ENCODE measurements around the gene FLOT2.
"Not testable (repeated sequence)": the region's sequence is repeated elsewhere in the genome, so short reads cannot be mapped to it uniquely, and the experiment has no call there.

The FLOT2 gene

GRCh38 chr17:28854457-28855335 lies 42.8 kb downstream of the FLOT2 start, which contains the start of gene ERAL1:
TSS of gene ERAL1 (plus strand) at chr17:28855016. CDS start at chr17:28855035, 19 bp downstream.
- peak; percentile 93 for DNase-seq
- CTCF ChIA-PET = interaction anchor here (1.7 kb wide), 1 partner anchor 91 kb away, joined by 3 read pairs; no protein-coding TSS in a partner anchor
- Mint-ChIP-seq H3K4me1 (peaks cover 28% of the 10 kb centered on the region), H3K4me3 (peak within 1 kb of the TSS; percentile 80), H3K27ac (peak within 1 kb of the TSS; percentile 77), H3K9me3 (no peaks in the 10 kb centered on the region), H3K27me3 (no peaks in the 10 kb centered on the region), H3K36me3 (peaks cover 22% of the 10 kb centered on the region)

- Mint-ChIP-seq H3K27ac (no peak overlapping the region), H3K4me3 (peak overlapping the region; percentile 31)
These were observed 44.2 kb downstream of the FLOT2 start for GRCh38 chr17:28853295-28853694.

GRCh38 chr17:28849281-28849680 lies 48.3 kb downstream of the FLOT2 start:
- Mint-ChIP-seq H3K4me1 (peaks cover 10% of the 10 kb centered on the region), H3K36me3 (no peaks in the 10 kb centered on the region), H3K9me3 (no peaks in the 10 kb centered on the region), H3K27me3 (no peaks in the 10 kb centered on the region), H3K27ac (no peak overlapping the region), H3K4me3 (no peak overlapping the region)
- DNase-seq = peak; percentile 36
- CTCF ChIA-PET = interaction anchor here (0.8 to 2.5 kb wide), 17 partner anchors 9 to 104 kb away, joined by 3 to 12 read pairs (median 4); partner anchors contain the start of genes DHRS13 and FLOT2

More at GRCh38 chr17:28853295-28853694, 44.2 kb downstream of the FLOT2 start:
- DNase-seq = no peak
- CTCF ChIA-PET = interaction anchor here (0.7 kb wide), 1 partner anchor 89 kb away, joined by 4 read pairs; no protein-coding TSS in a partner anchor
- no peaks in the 10 kb centered on the region for H3K27me3 Mint-ChIP-seq
- H3K4me1 Mint-ChIP-seq = peaks cover 33% of the 10 kb centered on the region
- H3K36me3 Mint-ChIP-seq = peaks cover 11% of the 10 kb centered on the region
- H3K9me3 Mint-ChIP-seq = no peaks in the 10 kb centered on the region

GRCh38 chr17:28848667-28849066 lies 48.9 kb downstream of the FLOT2 start:
- CTCF ChIA-PET = interaction anchor here (0.8 to 2.5 kb wide), 16 partner anchors 10 to 105 kb away, joined by 3 to 12 read pairs (median 4); partner anchors contain the start of genes DHRS13 and FLOT2
- H3K36me3 Mint-ChIP-seq, H3K4me1 Mint-ChIP-seq, H3K27me3 Mint-ChIP-seq, H3K27ac Mint-ChIP-seq, H3K4me3 Mint-ChIP-seq, H3K9me3 Mint-ChIP-seq: not testable (repeated sequence)
- peak; percentile 79 for DNase-seq

GRCh38 chr17:28846699-28847098 lies 50.8 kb downstream of the FLOT2 start:
- DNase-seq, CTCF ChIA-PET, H3K36me3 Mint-ChIP-seq, H3K9me3 Mint-ChIP-seq, H3K4me3 Mint-ChIP-seq, H3K27me3 Mint-ChIP-seq, H3K27ac Mint-ChIP-seq: not testable (repeated sequence)
- peaks cover 14% of the 10 kb centered on the region for H3K4me1 Mint-ChIP-seq

GRCh38 chr17:28846231-28846630 lies 51.3 kb downstream of the FLOT2 start:
- H3K4me3 Mint-ChIP-seq = no peak overlapping the region
- H3K36me3 Mint-ChIP-seq = peaks cover 8% of the 10 kb centered on the region
- no peak overlapping the region for H3K27ac Mint-ChIP-seq
- peaks cover 18% of the 10 kb centered on the region for H3K4me1 Mint-ChIP-seq
- CTCF ChIA-PET = no interaction called here
- DNase-seq = no peak
- H3K27me3 Mint-ChIP-seq = no peaks in the 10 kb centered on the region
- no peaks in the 10 kb centered on the region for H3K9me3 Mint-ChIP-seq

- no peak for DNase-seq
- Mint-ChIP-seq H3K27ac (peak overlapping the region; percentile 28), H3K36me3 (peaks cover 18% of the 10 kb centered on the region), H3K4me3 (peak overlapping the region; percentile 98), H3K9me3 (no peaks in the 10 kb centered on the region), H3K4me1 (peaks cover 31% of the 10 kb centered on the region), H3K27me3 (no peaks in the 10 kb centered on the region)
- CTCF ChIA-PET = interaction anchor here (0.9 to 2.5 kb wide), 6 partner anchors 66 to 116 kb away, joined by 3 to 9 read pairs (median 4); partner anchors contain the start of genes NEK8 and TLCD1
These were observed 53.8 kb downstream of the FLOT2 start for GRCh38 chr17:28843816-28844148.

- H3K4me1 Mint-ChIP-seq = peaks cover 32% of the 10 kb centered on the region
- DNase-seq = peak; percentile 90
- peak within 1 kb of the TSS; percentile 98 for H3K4me3 Mint-ChIP-seq
- peaks cover 18% of the 10 kb centered on the region for H3K36me3 Mint-ChIP-seq
- CTCF ChIA-PET = interaction anchor here (0.8 to 2.4 kb wide), 10 partner anchors 10 to 115 kb away, joined by 3 to 12 read pairs (median 4); partner anchors contain the start of gene TLCD1
- peak within 1 kb of the TSS; percentile 90 for H3K27ac Mint-ChIP-seq
- no peaks in the 10 kb centered on the region for H3K27me3 Mint-ChIP-seq
- no peaks in the 10 kb centered on the region for H3K9me3 Mint-ChIP-seq
These were observed 55.1 kb downstream of the FLOT2 start, which contains the start of gene FAM222B for GRCh38 chr17:28842282-28843012. TSS of gene FAM222B (minus strand) at chr17:28842790. CDS start at chr17:28766667, 76,123 bp downstream.

GRCh38 chr17:28841901-28842281 lies 55.6 kb downstream of the FLOT2 start:
- Mint-ChIP-seq H3K27me3 (no peaks in the 10 kb centered on the region), H3K36me3 (peaks cover 18% of the 10 kb centered on the region), H3K9me3 (no peaks in the 10 kb centered on the region), H3K4me3 (peak overlapping the region; percentile 98), H3K27ac (peak overlapping the region; percentile 90), H3K4me1 (peaks cover 32% of the 10 kb centered on the region)
- CTCF ChIA-PET = interaction anchor here (0.8 to 2.4 kb wide), 10 partner anchors 10 to 115 kb away, joined by 3 to 12 read pairs (median 4); partner anchors contain the start of gene TLCD1
- DNase-seq = no peak

- H3K9me3 Mint-ChIP-seq = no peaks in the 10 kb centered on the region
- no peak for DNase-seq
- peaks cover 21% of the 10 kb centered on the region for H3K36me3 Mint-ChIP-seq
- H3K4me3 Mint-ChIP-seq = no peak overlapping the region
- H3K27ac Mint-ChIP-seq = no peak overlapping the region
- no peaks in the 10 kb centered on the region for H3K27me3 Mint-ChIP-seq
- peaks cover 34% of the 10 kb centered on the region for H3K4me1 Mint-ChIP-seq
- CTCF ChIA-PET = interaction anchor here (0.6 to 1.1 kb wide), 3 partner anchors 12 to 75 kb away, joined by 3 read pairs; no protein-coding TSS in a partner anchor
These were observed 58.3 kb downstream of the FLOT2 start for GRCh38 chr17:28839221-28839620.

- H3K27ac Mint-ChIP-seq, CTCF ChIA-PET, H3K9me3 Mint-ChIP-seq, H3K4me3 Mint-ChIP-seq, H3K27me3 Mint-ChIP-seq, DNase-seq: not testable (repeated sequence)
- peaks cover 23% of the 10 kb centered on the region for H3K36me3 Mint-ChIP-seq
- H3K4me1 Mint-ChIP-seq = peaks cover 30% of the 10 kb centered on the region
These were observed 61.0 kb downstream of the FLOT2 start for GRCh38 chr17:28836541-28836940.

- Mint-ChIP-seq H3K4me1 (peaks cover 15% of the 10 kb centered on the region), H3K27ac (no peak overlapping the region), H3K36me3 (peaks cover 21% of the 10 kb centered on the region), H3K4me3 (no peak overlapping the region), H3K9me3 (no peaks in the 10 kb centered on the region), H3K27me3 (no peaks in the 10 kb centered on the region)
- CTCF ChIA-PET = no interaction called here
- DNase-seq = no peak
These were observed 63.1 kb downstream of the FLOT2 start for GRCh38 chr17:28834420-28834819.
